ENCODE results near the gene TNNC1. TPM values are rescaled to one million over a fixed set of nuclear protein-coding genes. Genes with fewer than 3 reads are reported as not detected.

TNNC1 gene
- total and polyA plus RNA-seq, 2 donors (not counting 3 experiments of a cell fraction or from before 2014, with no cell fraction given) = 0.12 TPM; not detected in 1

GRCh38 chr3:52487788-52488691, 34.2 kb upstream of the TNNC1 start:
- H3K9ac ChIP-seq (replicated peaks; ENCODE audit: extremely low read depth, insufficient read depth, low read length) = no peak overlapping the region
- H2AFZ ChIP-seq (ENCODE audit: low read depth, low read length) = no peak overlapping the region
- TSS peak; percentile 4 for BruUV-seq (replicated peaks)
- FAIRE-seq = no peak
- dilution Hi-C loops (cut with MboI; ENCODE audit: extremely low pct_ligation_motif_present, low sequenced_read_pairs) = no loop called here
- no peak overlapping the region for H3K4me3 ChIP-seq (replicated peaks in 1 of 3; ENCODE audit: insufficient read depth in 1 of 3, low read depth in 1 of 3, low read length in 3 of 3)
- peaks cover 8 to 69% of the 10 kb centered on the region in 2 experiments for H3K36me3 ChIP-seq (ENCODE audit: control insufficient read depth in 2 of 2, extremely low read depth in 1 of 2, insufficient read depth in 2 of 2, low read length in 2 of 2)
- no peaks in the 10 kb centered on the region for H3K9me3 ChIP-seq (replicated peaks; ENCODE audit: control insufficient read depth, insufficient read depth, low read length)
- no peaks in the 10 kb centered on the region for H3K27me3 ChIP-seq (ENCODE audit: control insufficient read depth in 2 of 2, insufficient read depth in 2 of 2, low read length in 2 of 2)
- ChIA-PET CTCF (interaction anchor here (0.6 to 4.9 kb wide), 2 partner anchors 17 to 155 kb away, joined by 7 to 29 read pairs; no protein-coding TSS in a partner anchor), POLR2A (no interaction called here)
- H3K4me2 ChIP-seq (ENCODE audit: insufficient read depth, low read length) = no peak overlapping the region
- peaks cover 39% of the 10 kb centered on the region for H3K4me1 ChIP-seq (ENCODE audit: control insufficient read depth, extremely low read depth, insufficient read depth, low read length)
- intact Hi-C loops (cut with micrococcal nuclease) = no loop called here
- no peak for TF ChIP-seq MAX (IDR thresholded peaks at IDR 0.05; ENCODE audit: insufficient read depth, insufficient read length)
- TF ChIP-seq JUN (IDR thresholded peaks at IDR 0.05; ENCODE audit: borderline replicate concordance, insufficient read depth, insufficient read length, low read depth) = no peak
- no peak for TF ChIP-seq CTCF (IDR thresholded peaks at IDR 0.05; ENCODE audit: extremely low read depth in 1 of 2, insufficient read depth in 1 of 2, low read depth in 1 of 2, low read length in 2 of 2)
- TF ChIP-seq EZH2 (IDR thresholded peaks at IDR 0.05; ENCODE audit: borderline replicate concordance, low read depth, low read length, severe bottlenecking) = no peak
- TF ChIP-seq POLR2AphosphoS5 (IDR thresholded peaks at IDR 0.05; ENCODE audit: insufficient read depth, low read depth, low read length) = no peak
- TF ChIP-seq GATA2 (IDR thresholded peaks at IDR 0.05; ENCODE audit: insufficient read depth, insufficient read length, low read depth, low read length) = no peak
- TF ChIP-seq FOS (IDR thresholded peaks at IDR 0.05; ENCODE audit: borderline replicate concordance, insufficient read depth, low read length) = no peak
- DNase-seq (ENCODE audit: low read depth, low spot score) = no peak
- no peaks in the 10 kb centered on the region for H3K9me1 ChIP-seq (replicated peaks; ENCODE audit: control insufficient read depth, extremely low read depth, insufficient read depth, low read length)
- H3K27ac ChIP-seq (ENCODE audit: insufficient read depth, low read depth, low read length) = no peak overlapping the region
- no peaks in the 10 kb centered on the region for H3K79me2 ChIP-seq (ENCODE audit: control insufficient read depth, insufficient read depth, low read length)
- H4K20me1 ChIP-seq (replicated peaks; ENCODE audit: control insufficient read depth, extremely low read depth, insufficient read depth, low read length) = no peaks in the 10 kb centered on the region

Measured in endothelial cell of umbilical vein (primary cell).